ENCODE measurements around the gene TOMT. TPM values are rescaled to one million over a fixed set of nuclear protein-coding genes. Genes with fewer than 3 reads are reported as not detected.
"Not testable (repeated sequence)": the region's sequence is repeated elsewhere in the genome, so short reads cannot be mapped to it uniquely, and the experiment has no call there.

The TOMT gene
- total and polyA plus RNA-seq, 9 donors: not detected

DNA sequence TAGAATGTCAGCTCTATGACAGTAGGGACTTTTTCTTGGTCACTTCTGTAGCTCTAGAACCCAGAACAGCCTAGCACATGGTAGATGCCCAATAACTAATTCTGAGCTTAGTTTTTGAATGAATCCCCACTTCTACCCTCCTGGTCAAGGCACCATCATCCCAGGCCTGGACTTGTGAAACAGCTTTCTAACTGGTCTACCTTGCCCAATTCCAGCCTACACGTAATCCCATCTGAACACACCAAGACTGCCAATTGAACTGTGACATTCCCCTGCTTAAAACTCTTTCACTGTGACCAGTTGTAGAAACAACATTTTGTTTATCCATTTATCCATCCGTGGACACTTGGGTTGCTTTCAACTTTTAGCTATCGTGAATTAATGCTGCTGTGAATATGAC, 23.7 kb downstream of the TOMT start:
- Histone ChIP-seq H3K27me3 (no peaks in the 10 kb centered on the region), H3K4me1 (ENCODE audit: insufficient read depth) (no peaks in the 10 kb centered on the region), H3K36me3 (no peaks in the 10 kb centered on the region), H3K9me3 (no peaks in the 10 kb centered on the region), H3K27ac (no peak overlapping the region), H3K4me3 (no peak overlapping the region)
- TF ChIP-seq EP300 (IDR thresholded peaks at IDR 0.05): no peak
- TF ChIP-seq, protein P1, sequence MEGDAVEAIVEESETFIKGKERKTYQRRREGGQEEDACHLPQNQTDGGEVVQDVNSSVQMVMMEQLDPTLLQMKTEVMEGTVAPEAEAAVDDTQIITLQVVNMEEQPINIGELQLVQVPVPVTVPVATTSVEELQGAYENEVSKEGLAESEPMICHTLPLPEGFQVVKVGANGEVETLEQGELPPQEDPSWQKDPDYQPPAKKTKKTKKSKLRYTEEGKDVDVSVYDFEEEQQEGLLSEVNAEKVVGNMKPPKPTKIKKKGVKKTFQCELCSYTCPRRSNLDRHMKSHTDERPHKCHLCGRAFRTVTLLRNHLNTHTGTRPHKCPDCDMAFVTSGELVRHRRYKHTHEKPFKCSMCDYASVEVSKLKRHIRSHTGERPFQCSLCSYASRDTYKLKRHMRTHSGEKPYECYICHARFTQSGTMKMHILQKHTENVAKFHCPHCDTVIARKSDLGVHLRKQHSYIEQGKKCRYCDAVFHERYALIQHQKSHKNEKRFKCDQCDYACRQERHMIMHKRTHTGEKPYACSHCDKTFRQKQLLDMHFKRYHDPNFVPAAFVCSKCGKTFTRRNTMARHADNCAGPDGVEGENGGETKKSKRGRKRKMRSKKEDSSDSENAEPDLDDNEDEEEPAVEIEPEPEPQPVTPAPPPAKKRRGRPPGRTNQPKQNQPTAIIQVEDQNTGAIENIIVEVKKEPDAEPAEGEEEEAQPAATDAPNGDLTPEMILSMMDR (IDR thresholded peaks at IDR 0.05): no peak
- no peak for TF ChIP-seq POLR2A (IDR thresholded peaks at IDR 0.05)
- intact Hi-C loops (cut with DNase I): no loop called here
- 73 to 83% (median 82%) methylated on average over 3 of the region's 3 CpGs for WGBS, 3 donors
- DNase-seq: no peak

GRCh38 chr11:72132646-72133045, 26.9 kb downstream of the TOMT start:
- Histone ChIP-seq H3K9me3 (no peaks in the 10 kb centered on the region), H3K36me3 (no peaks in the 10 kb centered on the region), H3K4me1 (ENCODE audit: insufficient read depth) (no peaks in the 10 kb centered on the region), H3K27ac (no peak overlapping the region), H3K4me3 (no peak overlapping the region), H3K27me3 (no peaks in the 10 kb centered on the region)
- no peak for TF ChIP-seq EP300 (IDR thresholded peaks at IDR 0.05)
- TF ChIP-seq POLR2A (IDR thresholded peaks at IDR 0.05): no peak
- TF ChIP-seq, protein P1 (IDR thresholded peaks at IDR 0.05): no peak
- intact Hi-C loops (cut with DNase I): loop anchor here in 1 of 4 donors (10.0 kb wide), 1 partner anchor 158 kb away; no protein-coding TSS in a partner anchor
- WGBS, 3 donors: 19 to 51% (median 28%) methylated on average over 2 of the region's 2 CpGs
- DNase-seq: no peak

- not testable (repeated sequence) for H3K9me3 ChIP-seq; H3K4me3 ChIP-seq; DNase-seq; H3K4me1 ChIP-seq (ENCODE audit: insufficient read depth); H3K27ac ChIP-seq; H3K36me3 ChIP-seq; H3K27me3 ChIP-seq
- WGBS, 3 donors: 89 to 94% (median 90%) methylated on average over 4 of the region's 4 CpGs
- intact Hi-C loops (cut with DNase I): loop anchor here in 1 of 4 donors (10.0 kb wide), 1 partner anchor 161 kb away; no protein-coding TSS in a partner anchor
These were observed 29.7 kb downstream of the TOMT start, which contains the start of gene FOLR3 for GRCh38 chr11:72135473-72135872. TSS of gene FOLR3 (plus strand) at chr11:72135725. CDS start at chr11:72135953, 228 bp downstream.

- Histone ChIP-seq H3K4me1 (ENCODE audit: insufficient read depth) (no peaks in the 10 kb centered on the region), H3K4me3 (no peak overlapping the region), H3K27me3 (no peaks in the 10 kb centered on the region), H3K27ac (no peak overlapping the region), H3K9me3 (no peaks in the 10 kb centered on the region), H3K36me3 (no peaks in the 10 kb centered on the region)
- TF ChIP-seq POLR2A (IDR thresholded peaks at IDR 0.05) (no peak), EP300 (IDR thresholded peaks at IDR 0.05) (no peak)
- TF ChIP-seq, protein P1 (IDR thresholded peaks at IDR 0.05): no peak
- intact Hi-C loops (cut with DNase I): loop anchor here in 1 of 4 donors (10.0 kb wide), 1 partner anchor 161 kb away; no protein-coding TSS in a partner anchor
- DNase-seq: no peak
- 88 to 91% (median 88%) methylated on average over 14 of the region's 14 CpGs for WGBS, 3 donors
These were observed 30.4 kb downstream of the TOMT start for GRCh38 chr11:72135891-72136683.

Measured in ovary (tissue), 9 donors.